GM18867 (cell line): ENCODE data around the gene SOBP.
"Not testable (repeated sequence)": the region's sequence is repeated elsewhere in the genome, so short reads cannot be mapped to it uniquely, and the experiment has no call there.

ENCODE experiments used
- ATAC-seq: cut with Tn5 transposase; IDR thresholded peaks from one replicate; pipeline ENCODE4 v1.9.1; 2021; ENCODE audit warnings: mild to moderate bottlenecking, moderate library complexity; ENCODE audit not compliant: unreplicated experiment

Gene SOBP, protein sequence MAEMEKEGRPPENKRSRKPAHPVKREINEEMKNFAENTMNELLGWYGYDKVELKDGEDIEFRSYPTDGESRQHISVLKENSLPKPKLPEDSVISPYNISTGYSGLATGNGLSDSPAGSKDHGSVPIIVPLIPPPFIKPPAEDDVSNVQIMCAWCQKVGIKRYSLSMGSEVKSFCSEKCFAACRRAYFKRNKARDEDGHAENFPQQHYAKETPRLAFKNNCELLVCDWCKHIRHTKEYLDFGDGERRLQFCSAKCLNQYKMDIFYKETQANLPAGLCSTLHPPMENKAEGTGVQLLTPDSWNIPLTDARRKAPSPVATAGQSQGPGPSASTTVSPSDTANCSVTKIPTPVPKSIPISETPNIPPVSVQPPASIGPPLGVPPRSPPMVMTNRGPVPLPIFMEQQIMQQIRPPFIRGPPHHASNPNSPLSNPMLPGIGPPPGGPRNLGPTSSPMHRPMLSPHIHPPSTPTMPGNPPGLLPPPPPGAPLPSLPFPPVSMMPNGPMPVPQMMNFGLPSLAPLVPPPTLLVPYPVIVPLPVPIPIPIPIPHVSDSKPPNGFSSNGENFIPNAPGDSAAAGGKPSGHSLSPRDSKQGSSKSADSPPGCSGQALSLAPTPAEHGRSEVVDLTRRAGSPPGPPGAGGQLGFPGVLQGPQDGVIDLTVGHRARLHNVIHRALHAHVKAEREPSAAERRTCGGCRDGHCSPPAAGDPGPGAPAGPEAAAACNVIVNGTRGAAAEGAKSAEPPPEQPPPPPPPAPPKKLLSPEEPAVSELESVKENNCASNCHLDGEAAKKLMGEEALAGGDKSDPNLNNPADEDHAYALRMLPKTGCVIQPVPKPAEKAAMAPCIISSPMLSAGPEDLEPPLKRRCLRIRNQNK

DNA sequence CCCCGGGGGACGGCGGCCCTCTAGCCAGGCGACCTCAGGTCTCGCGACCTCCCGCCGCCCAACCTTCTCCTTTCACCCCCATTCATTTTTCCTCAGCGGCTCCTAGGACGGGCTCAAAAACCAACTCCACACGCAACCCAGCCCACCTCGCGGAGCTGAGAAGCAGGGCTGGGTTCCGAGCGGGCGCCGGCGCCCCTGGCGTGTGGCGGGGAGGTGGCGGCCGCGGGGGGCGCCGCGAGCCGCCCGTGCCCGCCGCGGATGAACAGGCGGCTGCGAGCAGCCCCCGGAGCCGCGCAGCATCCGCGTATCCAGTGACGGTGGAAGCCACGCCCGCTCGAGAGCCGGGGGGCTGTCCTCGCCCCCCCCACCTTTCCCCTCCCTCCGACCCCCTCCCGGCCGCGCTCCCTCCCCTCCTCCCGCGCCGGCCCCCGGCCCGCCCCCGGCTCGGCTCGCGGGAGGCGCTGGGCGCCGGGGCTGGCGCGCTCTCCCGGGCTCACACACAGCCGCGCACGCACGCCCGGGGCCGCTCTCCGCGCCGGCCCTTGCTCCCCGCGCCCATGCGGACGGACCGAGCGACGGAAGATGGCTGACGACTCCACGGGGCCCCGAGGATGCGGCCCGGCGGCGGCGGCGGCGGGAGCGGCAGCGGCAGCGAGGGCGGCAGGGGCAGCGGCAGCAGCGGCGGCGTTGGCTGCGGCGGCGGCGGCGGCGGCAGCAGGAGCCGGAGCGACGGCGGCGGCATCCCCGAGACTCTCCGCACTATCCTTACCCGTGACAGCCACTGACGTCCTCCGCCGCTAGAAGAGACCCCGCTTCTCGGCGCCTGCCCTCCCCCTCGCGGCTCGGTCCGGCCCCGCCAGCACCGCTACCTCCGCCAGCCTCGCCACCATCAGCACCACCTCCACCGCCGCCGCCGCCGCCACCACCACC is at the start of gene SOBP:
Gene SOBP, plus strand, starts transcription at position 482 of the 930 bp plus-strand sequence. CDS start 500 bp downstream, outside the sequence.
- peak; percentile 53 for ATAC-seq

DNA sequence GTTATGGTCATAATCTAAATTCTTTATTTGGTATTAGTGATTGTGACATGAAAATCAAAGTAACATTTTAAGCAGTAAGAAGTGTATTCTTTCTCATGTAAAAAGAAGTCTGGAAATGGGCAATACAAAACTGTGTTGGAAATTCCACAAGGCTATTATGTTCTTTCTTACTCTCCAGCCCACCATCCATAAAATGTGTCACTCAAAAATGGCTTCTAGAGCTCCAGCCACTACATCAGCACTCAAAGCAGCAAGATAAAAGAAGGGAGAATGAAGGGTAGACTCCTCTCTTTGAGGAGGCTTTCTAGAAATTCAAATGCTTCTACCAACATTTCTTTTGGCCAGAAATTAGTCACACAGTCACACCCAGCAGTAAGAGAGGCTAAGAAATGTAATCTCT is 49.0 kb upstream of the SOBP start:
- no peak for ATAC-seq

DNA sequence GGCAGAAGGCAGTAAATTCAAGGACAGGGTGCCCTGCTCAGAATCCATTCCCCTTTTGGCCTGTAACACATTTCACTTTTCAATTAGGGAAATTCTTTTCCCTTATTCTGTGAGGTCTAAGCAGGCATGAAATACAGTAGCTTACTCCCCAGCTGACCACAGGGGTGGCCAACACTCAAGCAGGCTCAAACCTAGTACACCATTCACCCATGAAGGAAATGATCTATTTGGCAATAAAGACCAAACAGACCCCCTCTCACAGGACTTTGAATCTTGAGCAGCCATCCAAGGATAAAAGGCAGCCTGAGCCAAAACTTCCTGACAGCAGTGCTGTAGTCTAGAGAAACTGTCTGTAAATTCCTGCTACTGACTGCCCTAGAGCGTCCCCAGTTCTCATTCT is 48.2 kb upstream of the SOBP start:
- no peak for ATAC-seq

DNA sequence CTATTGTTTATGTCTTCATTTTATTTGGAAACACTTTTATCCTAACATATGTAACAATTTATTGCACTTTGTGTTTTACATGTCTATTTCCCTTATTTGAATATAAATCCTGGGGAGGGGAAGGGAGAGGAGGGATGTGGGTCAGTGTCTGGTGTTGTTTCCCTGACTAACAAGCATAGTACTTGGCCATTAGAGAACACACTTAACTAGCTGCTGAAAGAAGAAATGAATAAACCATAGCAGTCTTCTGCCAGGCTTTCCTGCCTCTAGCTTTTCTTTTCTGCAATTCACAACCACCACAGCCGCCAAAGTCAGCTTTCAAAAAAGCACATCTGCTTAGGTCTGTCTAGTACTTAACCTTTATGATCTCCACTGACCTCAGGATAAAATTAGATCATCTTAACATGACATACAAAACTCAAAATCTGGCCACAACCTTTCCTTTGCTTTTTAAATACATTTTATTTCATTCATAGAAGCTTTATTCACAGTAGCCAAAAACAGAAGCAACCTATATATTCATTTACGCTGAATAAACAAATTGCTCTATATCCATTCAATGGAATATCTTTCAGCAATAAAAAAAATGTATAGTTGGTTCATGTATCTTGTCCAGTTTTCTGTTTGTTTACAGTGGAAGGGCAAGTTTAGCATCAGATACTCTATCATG is 46.8 kb upstream of the SOBP start:
- ATAC-seq = no peak

DNA sequence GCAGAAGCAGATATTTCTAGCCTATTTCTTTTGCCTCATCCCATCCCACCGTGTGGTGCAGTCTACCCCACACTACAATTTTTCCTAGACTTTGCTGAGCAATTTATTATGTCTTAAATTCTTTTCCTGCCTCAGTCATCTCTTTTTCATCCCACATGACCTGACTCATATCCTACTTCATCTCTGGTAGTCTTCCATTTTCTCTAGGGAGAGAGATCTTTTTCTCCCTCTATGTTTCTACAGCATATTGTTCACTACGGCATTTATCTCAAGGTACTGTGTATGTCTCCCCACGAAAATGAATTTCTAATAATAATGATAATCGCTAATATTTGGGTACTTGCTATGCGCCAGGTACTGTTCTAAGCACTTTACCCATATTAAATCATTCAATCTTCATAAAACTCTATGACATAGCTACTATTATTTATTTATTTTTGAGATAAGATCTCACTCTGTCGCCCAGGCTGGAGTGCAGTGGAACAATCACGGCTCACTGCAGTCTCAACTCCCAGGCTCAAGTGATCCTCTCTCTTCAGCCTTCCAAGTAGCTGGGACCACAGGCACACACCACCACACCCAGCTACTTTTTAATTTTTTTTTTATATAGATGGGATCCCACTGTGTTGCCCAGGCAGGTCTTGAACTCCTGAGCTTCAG is 46.2 kb upstream of the SOBP start:
- no peak for ATAC-seq

DNA sequence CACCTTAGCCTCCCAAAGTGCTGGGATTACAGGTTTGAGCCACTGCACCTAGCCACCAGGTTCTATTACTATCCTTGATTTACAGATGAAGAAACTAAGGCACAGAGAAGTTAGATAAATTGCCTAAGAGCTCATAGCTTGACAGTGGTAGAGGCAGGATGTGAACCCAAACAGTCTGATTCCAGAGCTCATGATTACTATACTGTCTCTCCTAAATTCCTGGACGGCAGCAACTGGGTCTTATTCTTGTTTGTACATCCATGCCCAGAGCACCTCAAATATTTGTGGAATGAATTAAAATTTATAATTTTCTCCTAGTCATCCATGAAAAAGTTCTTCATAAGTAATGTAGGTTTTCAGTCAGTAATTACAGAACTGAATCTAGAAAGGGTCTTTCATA is 45.6 kb upstream of the SOBP start:
- no peak for ATAC-seq

DNA sequence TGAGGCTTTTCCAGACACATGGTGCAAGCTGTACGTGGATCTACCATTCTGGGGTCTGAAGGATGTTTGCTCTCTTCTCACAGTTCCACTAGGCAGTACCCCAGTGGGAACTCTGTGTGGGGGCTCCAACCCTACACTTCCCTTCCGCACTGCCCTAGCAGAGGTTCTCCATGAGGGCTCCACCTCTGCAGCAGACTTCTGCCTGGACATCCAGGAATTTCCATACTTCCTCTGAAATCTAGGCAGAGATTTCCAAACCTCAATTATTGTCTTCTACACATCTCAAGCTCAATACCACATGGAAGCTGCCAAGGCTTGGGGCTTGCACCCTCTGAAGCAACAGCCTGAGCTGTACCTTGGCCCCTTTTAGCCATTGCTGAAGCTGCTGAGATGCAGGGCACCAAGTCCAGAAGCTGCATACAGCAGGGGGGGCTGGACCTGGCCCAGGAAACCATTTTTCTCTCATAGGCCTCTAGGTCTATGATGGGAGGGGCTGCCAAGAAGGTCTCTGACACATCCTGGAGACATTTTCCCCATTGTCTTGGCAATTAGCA is 42.2 kb upstream of the SOBP start:
- no peak for ATAC-seq

DNA sequence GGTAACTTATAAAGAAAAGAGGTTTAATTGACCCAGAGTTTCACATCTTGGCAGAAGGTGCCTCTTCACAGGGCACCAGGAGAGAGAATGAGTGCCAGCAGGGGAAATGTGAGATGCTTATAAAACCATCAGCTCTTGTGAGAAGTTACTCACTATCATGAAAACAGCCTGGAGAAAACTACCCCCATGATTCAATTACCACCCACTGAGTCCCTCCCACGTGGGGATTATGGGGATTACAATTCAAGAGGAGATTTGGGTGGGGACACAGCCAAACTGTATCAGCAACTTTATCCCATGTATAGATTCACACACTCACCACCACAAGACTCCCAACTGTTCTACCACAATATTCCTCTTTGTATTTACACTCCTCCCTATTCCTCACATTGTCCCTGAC is 41.1 kb upstream of the SOBP start:
- ATAC-seq = no peak

DNA sequence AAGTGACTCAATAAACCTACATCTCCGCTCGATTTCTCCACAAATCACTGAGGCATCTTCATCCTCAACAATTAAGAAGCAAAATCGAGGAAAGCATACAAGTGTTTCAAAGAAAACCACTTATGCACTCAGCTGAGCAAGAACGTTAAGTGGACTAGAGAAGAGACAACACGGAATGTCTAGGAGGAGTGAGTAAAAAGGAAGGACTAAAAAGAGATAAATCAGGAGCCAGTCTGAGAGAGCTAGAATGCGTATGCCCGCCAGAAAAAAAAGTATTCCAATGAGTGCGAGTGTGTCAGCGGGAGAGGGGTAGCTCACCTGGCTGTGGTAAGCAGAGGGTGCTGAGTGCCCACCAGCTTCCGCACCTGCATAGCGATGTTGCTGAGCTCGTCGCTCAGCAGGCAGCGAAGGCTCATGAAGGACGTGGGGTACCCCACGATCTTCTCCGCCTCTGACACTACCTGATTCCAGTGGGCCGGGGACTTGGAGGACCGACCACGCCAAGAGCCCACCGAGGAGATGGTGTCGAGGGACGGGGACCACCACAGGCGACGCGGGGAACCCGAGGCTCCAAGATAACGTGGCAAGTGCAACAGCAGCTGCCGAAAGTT is 31.1 kb upstream of the SOBP start:
- peak; percentile 31 for ATAC-seq

DNA sequence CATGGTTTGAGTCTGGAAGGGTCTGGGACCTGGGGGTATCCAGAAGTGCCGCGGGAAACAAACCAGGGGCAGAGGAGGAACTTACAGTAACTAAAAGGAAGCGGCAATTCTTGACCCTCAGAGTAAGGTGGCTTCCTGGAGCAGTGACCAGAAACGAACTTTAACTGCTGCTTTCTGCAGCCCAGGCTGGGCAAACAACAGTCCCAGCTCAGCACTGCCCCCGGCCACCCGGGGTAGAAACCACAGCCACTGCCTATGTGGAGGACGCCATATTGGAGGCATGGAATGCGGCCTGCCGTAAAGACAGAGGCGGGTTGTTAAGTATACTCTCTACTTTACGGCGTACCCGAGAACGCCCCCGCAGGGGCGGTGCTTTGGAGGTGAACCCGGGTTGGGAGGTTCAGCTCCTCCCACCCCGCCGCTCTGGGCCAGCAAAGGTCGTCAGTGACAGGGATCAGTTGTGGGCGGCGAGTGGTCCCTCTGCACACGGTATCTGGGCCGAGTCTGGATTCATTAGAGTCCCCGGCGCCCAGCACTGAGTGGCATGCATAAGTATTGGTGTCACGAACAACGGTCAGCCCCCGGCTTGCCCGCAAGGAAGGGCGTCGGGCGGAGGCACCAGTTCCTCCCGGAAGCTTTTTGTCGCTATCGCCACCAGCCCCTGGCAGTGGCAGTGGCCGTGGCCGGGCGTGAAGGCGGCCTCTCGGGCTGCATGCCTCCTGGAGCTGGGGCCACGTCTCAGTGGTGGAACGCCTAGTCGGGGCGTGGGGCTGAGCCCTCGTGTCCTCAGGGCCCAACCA is 30.4 kb upstream of the SOBP start, which contains the start of gene PDSS2:
Gene PDSS2, minus strand, starts transcription at position 282 of the 800 bp plus-strand sequence. Its CDS starts 279 bp downstream, at position 3.
- ATAC-seq = peak; percentile 91

DNA sequence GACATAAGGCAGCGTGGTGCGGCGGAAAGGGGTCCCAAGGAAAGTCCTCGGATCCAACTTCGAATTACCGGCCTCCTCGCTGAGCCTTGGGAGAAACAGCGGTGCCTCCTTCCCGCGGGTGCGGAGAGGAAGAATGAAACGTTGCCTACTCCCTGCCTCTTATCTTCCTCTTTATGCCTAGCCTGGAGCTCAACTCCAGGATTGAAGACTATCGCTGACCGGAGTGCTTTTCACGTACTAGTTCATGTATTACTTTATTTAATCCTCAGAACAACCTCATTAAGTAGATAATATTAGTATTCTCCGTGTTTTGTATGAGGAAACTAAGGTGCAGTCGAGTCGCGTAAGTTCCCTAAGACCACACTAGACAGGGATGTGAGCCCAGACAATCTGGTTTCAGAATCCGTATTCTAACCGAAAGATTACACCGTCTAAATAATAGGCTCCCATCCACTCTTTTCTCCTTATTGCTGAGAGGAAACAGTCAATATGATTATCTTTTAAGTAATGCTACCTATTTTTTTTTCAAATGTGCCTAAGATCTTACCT is 29.8 kb upstream of the SOBP start:
- ATAC-seq = no peak

DNA sequence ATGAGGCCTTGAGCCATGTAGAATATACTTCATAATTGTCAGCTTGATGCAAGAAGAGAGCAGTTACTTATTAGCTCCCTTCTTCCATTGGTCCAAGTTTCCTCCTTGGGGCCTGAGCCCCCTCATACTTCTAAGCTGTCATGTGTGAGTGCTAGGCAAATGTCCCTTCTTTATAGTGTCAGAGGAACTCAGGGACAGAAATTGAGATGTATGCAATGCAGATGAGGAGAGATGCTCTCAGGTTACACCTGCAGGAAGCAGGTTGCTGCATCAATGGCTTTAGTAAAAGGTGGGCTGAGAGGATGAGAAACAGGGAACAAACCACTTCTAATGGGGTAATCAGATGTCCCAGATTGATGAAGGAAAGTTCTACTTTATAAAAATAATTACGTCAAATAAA is 23.9 kb upstream of the SOBP start:
- ATAC-seq = no peak

DNA sequence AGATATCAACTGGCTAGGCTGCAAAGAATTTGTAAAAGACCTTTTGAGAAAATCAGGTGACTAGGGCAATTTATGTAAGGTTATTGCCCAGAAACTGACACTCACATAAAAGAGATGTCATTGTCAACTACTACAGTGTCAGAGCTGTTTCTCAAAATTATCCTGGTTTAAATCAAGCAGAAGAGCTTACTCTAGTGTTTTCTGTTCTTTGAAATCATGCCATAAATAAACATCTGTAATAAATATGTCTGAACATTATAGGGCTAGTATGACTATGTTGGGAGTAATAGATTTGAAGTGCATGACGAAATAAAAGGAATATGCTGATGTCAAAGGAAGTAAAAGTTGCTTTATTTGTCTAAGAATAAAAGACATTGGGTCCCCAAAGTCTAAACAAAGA is 19.6 kb upstream of the SOBP start:
- ATAC-seq = no peak

DNA sequence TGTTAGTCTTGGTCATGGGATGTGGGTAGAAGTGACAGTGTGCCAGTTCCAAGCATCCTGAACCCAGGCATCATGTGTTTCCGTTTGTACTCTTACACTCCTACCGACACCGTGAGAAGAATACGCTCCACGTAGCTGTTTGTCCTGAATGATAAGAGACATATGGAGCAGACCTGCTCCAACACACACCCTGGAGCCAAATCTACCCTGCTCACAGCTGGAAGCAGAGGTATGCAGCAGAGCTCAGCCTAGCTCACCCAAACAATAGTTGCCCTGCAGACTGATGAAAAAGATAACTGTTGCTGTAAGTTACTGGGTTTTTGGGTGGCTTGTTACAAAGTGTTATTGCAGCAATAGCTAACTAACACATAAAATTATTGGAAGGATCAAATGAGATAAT is 16.3 kb upstream of the SOBP start:
- ATAC-seq = no peak

DNA sequence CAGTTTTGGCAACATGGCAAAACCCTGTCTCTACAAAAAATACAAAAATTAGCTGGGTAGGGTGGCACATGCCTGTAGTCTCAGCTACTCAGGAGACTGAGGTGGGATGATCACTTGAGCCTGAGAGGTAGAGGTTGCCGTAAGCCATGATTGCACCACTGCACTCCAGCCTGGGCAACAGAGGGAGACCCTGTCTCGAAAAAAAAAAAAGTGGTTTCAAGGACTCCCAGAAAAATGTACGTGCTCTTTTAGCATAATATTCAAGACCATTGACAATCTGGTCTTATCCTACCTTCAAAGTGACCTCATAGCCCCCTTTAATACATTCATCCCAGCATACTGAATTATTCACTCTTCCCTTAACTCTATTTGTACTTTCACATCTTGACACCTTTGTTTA is 14.6 kb upstream of the SOBP start:
- ATAC-seq = not testable (repeated sequence)

DNA sequence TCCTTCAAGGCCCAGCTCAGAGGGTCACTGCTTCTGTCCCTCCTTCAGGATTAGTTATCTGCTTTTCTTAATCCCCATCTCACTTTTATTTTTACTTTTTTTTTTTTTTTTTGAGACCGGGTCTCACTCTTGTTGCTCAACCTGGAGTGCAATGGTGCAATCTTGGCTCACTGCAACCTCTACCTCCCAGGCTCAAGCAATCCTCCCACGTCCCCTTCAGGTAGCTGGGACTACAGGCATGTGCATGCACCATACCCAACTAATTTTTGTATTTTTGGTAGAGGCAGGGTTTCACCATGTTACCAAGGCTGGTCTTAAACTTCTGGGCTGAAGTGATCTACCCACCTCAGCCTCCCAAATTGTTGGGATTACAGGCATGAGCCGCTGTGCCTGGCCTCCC is 14.1 kb upstream of the SOBP start:
- ATAC-seq = not testable (repeated sequence)

DNA sequence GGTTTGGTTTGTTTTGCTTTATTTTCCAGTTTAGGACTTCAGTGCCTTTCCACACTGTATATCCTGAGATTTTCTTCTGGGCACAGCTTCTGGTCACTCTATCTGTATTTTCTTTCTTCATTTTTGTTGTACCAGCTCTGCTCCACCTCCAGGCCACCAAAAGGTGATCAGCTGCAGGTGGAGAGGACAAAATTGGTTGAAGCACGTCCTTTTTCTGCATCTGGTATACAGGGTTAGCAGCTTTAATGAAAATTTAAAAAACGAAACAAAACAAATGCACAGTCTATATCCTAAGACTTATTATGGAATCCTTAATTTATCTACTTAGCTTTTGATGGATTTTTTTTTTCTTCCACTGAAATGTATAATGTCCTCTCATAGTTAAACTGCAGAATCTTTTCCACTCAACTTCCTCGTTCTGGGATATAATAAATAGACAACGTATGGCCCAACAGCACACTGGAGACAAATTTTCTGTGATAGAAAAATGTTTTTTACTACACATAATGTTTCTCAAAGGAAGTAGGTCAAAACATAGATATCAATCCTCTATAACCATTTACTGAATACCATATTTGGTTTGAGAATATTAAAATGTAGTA is 10.7 kb upstream of the SOBP start:
- ATAC-seq = no peak
